ENCODE data around the gene PCED1B.

- TF ChIP-seq CTCF (optimal IDR thresholded peaks at IDR 0.05 in 1 of 3, IDR thresholded peaks at IDR 0.05 in 1 of 3, conservative IDR thresholded peaks at IDR 0.05 in 1 of 3; ENCODE audit: extremely low read depth in 1 of 3, insufficient read depth in 2 of 3, low read length in 3 of 3) (no peak), EZH2 (IDR thresholded peaks at IDR 0.05; ENCODE audit: low read length) (no peak)
These were observed 136.8 kb downstream of the PCED1B start for GRCh38 chr12:47216150-47216677.

Measured in keratinocyte (primary cell).